ENCODE results near the gene RTRAF.

- TF ChIP-seq POLR2A (IDR thresholded peaks at IDR 0.05) (no peak), CTCF (IDR thresholded peaks at IDR 0.05) (no peak), EP300 (IDR thresholded peaks at IDR 0.05) (no peak)
Measured at GRCh38 chr14:51951656-51952055, 37.7 kb upstream of the RTRAF start.

Measured in ovary (tissue), 3 donors.